GM21390 (cell line): Measurements from ENCODE around the gene CFAP300.

Experiments
- ATAC-seq: cut with Tn5 transposase; IDR thresholded peaks from one replicate; pipeline ENCODE4 v1.9.1; 2021; ENCODE audit not compliant: unreplicated experiment

Gene CFAP300

DNA sequence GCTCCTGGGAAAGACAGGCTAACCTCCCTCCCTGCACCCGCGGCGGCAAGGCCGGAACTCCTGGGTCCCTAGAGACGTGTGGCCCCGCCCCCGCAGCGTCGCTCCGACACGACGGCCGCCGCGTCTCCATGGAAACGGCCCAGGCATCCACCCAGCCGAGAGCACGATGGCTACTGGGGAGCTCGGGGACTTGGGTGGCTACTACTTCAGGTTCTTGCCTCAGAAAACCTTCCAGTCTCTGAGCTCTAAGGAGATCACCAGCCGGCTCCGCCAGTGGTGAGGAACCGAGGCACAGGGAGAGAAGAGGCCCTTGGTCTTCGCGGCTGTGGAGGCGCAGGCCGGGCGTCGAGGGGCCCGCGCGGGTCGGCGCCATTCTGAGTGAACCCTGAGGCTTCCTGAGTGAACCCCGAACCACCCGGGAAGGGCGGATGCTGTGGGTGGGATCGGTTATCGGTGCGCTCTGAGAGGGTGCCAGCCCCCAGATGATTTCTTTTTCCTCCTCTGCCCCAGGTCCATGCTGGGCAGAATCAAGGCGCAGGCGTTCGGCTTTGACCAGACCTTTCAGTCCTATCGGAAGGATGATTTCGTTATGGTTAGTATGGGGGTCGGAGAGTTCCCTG, at the start of gene CFAP300:
CFAP300 (plus strand) TSS at position 133 of the 620 bp plus-strand sequence; CDS start at position 167, 34 bp downstream.
- ATAC-seq: no peak

DNA sequence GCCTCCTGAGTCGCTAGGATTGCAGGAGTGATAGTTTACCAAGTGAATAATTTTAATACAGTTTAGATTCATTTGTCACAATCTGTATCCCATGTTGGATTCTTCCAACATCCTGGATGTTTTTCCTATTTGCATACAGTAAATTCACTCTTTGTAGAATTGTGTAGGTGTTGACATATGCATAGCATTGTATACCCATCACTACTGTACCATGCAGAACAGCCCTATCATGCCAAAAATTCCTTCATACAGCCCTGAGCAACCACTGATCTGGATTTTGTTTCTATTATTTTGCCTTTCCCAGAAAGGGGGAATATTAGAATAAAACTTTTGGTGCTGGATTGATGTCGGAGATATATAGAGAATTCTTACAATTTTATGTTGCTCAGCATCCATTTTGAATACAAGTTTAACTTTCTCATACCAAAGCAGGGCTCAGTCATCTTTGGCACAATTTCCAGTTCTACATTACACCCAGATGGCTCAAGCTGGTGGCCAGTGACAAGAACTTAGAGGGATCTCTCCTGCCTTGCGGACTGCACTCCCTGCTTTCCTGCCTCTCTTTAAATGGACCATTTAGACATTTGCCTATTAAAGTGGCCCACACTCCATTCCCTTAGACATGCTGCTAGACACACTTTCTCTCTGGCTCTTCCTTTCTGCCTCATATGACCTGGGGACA, 45.4 kb upstream of the CFAP300 start:
- no peak for ATAC-seq

DNA sequence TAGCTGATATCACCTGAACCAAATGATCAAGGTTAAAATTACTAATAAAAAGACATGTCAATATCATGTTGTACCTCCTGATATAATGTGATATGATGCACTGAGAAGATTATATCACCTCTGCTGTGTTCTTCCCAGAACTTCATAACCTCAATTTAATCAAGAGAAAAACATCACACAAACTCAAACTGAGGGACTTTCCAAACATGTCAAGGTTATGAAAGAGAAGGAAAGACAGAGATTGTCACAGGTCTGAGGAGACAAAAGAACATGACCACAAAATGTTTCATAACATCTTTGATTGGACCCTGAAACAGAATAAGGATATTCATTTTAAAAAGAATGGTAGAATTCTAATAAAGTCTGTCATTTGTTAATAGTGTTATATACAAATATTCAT, 43.0 kb upstream of the CFAP300 start:
- no peak for ATAC-seq

DNA sequence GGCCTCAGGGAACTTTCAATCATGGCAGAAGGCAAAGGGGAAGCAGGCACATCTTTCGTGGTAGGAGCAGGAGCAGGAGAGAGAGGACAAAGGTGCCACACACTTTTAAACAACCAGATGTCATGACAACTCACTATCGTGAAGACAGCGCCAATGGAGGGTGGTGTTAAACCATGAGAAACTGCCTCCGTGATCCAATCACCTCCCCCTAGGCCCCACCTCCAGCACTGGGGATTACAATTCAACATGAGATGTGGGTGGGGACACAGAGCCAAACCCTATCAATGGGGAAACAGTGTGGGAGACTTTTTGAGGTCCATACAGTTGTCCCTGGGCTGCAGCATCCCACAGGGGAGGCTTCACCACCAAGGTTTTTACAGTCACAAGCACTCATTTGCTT, 41.9 kb upstream of the CFAP300 start:
- ATAC-seq: no peak

DNA sequence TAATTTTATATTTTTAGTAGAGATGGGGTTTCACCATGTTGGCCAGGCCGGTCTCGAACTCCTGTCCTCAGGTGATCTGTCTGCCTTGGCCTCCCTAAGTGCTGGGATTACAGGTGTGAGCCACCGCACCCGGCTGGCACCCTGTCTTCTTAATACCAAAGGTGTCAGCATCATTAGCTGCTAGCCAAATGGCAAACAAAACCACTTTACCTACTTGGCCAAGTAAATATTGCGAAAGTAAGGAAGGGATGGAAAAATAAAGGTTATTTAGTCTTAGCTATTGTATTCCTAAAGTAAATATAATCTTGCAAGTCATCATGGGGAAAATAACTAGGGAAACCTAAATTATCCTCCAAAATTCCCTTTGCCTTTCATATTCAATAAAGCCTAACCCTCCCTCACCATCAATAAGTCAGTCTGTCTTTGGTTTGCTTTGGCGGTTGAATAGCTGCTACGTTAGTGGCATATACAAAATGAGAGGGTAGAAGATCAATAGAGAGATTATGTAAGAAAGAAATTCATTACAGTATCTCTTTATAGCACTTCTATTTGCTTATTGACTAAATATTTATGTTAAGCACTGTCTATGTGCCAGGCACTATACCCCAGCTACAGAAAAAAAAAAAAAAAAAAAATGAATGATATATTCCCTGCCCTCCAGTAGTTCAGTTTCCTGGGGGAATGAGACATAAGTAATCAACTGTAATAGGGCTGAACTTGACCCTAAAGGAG, 40.2 kb upstream of the CFAP300 start:
- ATAC-seq: no peak

DNA sequence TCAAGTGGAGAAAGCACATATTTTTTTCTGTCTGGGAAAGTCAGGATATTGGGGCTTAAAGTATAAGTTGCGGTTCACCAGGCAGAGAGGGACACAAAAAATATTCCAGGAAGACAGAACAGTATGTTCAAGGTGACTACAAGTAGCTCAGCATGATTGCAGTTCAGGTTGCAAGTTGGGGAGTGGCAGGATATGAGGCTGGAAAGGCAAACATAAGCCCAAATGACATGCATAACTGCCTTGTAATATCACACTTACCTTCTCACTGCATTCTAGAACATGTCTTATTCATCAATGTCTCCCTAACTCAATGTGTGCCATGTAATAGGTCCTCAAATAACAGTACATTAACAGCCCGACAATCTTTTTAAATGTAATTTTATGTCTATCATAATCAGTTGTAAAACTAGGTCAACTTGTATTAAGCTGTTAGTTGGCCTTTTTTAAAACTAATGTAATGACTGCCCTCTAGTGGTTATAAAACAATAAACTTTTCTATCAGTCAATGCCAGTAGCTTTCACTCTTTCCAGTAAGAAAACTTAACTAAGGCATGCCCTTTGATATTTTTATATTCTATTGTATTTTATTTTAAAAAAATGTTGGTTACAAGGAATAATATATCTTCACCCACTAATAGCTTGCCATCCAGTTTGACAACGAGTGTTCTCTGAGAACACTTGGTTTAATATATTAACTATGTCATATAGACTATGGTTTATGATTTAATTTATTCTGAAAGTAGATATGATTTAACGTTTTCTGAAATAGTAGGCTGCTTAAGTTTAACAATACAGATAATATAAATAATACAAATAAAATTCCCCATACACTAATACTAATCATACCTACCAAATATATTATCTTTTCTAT, 39.4 kb upstream of the CFAP300 start:
- ATAC-seq: peak; percentile 67

DNA sequence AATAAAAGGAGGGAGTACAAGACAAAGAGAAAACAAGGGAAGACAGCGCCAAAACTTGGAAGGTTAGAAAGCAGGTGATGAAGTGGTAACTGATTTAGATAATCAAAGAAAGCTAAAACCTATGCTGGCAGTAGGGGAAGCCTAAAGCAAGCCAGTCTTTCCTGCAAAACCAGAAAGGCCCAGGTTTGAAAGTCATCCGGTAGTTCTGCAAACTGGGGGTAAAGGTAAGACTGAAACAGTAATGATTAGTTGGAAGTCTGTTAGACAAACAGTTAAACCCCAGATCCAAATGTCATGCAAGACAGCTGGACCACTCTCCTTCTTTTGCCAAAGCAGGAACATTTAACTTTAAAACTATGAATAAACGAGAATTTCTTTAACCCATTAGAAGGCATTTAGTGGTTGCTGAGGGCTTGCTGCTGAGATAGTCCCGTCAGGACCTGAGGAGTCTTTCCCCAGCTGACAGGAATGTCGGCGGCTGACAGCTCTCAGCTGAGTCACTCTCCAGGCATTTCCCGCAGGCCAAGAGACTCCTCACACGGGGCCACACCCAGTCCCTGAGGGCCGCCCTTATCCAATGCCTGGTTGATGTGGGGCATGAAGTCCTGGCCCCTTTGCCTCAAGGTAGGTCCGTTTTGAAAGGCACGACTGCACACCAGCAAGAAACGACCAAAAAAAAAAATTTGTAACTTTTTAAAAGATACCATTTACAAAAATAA, 36.3 kb upstream of the CFAP300 start:
- ATAC-seq: no peak

DNA sequence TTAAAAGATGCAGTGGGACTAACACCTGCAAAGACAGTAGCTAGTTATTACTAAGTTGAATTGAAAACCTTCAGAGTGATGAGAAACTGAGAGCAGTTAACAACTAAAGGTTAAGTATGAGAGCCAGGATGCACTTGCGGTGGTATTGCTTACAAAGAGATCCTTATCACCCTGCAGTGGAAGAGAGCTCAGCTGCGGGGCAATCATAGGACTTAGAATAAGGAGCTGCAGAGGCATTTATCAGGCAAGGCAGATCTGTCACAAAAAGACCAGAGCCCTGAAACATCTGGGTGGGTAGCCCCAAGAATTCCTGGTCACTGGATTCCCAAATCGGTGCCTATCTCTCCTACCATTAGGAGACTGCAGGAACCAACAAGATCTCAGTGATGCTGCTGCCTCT, 34.3 kb upstream of the CFAP300 start:
- no peak for ATAC-seq

DNA sequence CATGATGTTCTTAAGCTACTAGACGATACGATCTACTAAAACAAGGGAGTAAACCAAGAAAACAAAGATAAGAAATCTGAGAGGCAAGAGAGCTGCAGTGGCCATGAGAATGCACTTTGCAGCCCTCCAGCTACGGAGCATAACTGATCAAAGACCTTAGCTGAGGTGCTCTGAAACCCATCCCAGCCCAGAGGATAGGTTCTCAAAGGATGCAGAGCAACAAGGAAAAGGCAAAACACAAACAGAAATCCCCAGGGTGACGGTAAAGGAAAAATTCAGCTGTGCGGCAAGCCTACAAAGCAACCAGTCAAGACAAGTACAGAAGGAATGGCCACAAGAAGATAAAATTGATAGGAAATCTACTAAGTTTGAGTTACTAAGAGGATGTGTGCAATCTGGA, 32.5 kb upstream of the CFAP300 start:
- ATAC-seq: no peak

DNA sequence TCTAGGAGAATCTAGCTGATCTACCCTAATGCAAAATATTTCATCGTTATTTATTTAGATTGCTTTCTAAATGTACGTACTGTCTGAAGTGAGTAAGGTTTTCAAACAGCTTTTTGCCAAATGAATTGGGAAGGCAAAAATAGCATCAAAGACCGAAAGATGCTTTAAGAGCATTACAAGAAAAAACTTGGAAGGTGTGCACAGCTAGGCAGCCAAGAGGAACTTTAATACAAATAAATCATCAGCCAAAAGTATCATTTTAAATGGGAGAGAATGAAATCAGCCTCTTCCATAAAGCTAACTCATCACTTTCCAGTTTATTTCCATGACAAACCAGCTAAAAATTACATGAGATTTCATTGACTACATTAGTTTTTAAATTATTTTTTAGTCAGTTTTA, 30.2 kb upstream of the CFAP300 start:
- no peak for ATAC-seq

DNA sequence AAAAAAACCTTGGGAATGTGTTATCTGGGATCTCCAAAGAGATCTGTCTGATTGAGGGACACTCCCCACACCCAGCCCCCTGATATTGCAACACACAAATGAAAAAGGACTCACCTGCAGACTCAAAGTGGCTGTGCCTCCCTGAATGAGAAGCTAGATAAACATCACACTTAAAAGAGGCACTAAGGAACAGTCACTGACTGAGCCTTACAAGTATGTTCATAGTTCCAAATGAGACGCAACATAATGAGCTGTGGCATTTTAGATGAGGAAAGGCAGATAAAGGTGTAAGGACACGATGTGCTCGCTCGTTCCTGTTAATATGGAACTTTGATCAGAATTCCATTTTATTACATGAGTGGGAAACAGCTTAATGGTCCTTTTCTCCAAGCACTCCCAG, 21.0 kb upstream of the CFAP300 start:
- ATAC-seq: no peak

DNA sequence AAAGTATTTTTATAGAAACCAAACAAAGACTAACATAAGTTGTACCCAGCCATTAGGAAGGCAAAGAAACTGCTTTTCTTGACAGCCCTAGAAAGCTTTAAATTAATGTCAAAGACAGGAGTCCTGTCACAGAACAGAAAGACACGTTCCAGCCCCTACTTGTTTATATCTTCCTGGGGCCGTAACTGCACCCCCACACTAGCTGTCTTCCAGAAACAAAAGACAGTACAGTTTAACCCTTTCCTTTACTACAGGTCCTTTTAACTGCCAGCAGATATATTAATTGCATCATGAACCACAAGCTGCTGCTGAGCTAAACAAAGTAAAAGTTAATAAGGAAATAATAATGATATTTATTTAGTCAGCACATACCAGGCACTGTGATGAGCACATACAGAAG, 20.3 kb upstream of the CFAP300 start:
- no peak for ATAC-seq

DNA sequence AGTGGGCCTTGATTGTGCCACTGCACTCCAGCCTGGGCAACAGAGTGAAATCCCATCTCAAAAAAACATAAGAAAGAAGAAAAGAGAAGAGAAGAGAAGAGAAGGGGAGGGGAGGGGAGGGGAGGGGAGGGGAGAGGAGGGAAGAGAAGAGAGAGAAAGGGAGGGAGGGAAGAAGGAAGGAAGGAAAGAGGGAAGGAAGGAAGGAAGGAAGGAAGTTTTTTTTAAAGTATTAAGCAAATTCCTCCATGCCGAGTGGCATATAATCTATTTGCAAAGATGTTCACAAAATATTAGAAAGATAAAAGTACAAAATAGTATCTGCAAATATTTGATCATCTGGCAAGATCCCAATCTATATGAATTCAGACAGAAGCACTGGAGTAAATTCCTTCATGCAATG, 10.5 kb upstream of the CFAP300 start:
- no peak for ATAC-seq

DNA sequence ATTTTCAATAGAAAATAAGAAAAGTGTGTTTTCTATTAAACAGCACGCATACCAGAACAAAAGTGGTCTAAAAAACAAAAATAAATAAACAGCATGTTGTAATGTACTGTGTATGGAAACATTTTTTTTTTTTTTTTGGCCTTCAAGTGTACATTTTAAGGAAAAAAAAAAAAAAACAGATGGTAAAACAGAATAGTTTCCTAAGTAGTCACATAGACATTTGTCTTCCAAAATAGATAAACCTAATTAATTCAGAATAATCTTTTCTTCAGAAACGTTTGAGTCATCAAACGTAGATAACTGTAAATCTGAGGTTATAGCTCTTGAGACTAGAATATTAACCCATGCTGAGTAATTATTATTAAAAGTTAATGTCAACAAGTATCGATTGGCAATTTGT, 396 bp upstream of the CFAP300 start:
- no peak for ATAC-seq

DNA sequence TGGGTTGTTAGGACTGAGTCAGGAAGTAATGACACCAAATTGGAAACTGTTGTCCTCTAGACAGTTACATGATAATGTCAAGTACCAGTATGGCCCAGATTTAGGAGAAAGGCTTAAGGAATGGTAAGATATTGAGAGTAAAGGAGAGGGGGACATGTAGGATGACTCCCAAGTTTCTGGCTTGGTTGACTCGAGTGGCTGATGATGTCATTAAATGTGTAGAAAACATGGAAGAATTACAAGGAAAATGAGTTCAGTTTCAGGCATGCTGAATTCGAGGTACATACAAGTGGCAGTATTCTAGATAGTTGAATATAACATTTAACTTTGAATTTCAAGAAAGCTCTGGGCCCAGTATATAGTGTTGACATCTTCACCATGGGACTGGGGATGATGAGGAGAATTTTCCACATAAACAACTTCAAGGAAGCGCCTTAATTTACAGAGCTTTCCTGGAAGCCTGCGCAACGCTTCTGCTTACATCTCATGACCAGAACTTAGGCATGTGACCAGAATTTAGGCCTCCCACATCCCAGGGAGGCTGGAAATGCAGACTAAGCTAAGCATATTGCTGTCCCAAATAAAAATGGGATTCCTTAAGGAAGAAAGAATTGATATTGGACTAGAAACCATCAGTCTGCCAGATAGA, 3.8 kb downstream of the CFAP300 start:
- no peak for ATAC-seq

DNA sequence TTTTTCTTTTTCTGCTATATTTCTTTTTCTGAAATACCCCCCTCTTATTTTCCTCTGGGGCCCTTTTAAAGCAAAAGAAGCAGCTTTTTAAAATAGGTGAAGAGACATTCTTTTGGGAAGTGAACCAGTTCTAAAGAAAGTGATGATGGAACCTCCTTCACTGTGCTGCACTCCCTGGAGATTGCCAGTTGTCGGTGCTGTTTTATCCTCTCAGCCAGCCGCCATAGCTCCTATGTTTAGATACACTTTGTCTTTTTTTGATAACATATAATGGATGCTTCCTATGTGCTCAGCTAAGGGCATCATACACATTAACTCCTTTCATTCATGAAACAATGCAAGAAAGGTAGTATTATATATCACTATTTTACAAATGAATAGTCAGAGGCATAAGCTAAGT, 14.0 kb downstream of the CFAP300 start:
- no peak for ATAC-seq

DNA sequence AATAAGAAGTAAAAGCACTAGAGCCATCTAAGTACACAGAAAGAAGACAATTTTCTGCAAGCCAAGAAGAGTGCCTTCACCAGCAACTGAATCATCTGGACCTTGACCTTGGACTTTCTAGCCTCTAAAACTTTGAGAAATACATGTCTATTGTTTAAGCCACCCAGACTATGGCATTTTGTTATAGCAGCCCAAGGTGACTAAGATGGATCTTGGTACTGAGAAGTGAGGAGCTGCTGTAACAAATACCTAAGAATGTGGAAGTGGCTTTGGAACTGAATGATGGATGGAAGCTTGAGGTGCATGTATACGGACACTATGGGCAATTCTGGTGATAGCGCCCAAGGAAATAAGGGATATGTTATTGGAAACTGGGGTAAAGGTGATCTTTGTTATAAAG, 14.9 kb downstream of the CFAP300 start:
- ATAC-seq: no peak

DNA sequence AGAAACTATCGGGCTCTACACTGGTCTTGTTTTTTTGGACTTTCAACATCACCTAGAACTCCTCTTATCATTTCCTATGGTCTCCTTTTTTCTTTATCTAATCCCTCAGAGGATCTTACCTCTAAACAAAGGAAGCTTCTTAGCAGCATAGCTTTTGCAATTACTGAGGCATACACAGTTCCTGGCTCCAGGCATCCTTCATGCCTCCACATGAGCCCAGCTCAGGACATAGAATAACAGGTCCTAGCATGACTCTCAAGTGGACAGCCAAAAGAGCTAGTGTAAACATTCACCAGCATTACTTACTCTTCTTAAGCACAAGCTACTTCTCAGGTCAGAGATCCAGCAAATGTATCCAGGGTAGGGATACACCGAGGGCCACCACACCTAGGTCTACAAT, 17.1 kb downstream of the CFAP300 start:
- no peak for ATAC-seq

DNA sequence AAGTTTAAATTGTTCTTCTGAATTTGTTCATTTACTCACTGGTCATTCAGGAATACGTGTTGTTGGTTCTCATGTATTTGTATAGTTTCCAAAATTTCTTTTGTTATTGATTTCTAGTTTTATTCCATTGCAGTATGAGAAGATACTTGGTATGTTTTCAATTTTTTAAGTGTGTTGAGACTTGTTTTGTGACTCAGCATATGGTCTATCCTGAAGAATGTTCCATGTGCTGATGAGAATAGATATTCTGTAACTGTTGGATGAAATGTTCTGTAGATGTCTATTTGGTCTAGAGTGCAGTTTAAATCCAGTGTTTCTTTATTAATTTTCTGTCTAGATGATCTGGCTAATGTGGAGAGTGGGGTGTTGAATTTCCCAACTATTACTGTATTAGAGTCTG, 23.5 kb downstream of the CFAP300 start:
- ATAC-seq: no peak
